ENCODE measurements around the gene GIT1. TPM values are rescaled to one million over a fixed set of nuclear protein-coding genes. Genes with fewer than 3 reads are reported as not detected.

The GIT1 gene
- total RNA-seq, 1 donor from 2014 or later = 46.7 TPM

DNA sequence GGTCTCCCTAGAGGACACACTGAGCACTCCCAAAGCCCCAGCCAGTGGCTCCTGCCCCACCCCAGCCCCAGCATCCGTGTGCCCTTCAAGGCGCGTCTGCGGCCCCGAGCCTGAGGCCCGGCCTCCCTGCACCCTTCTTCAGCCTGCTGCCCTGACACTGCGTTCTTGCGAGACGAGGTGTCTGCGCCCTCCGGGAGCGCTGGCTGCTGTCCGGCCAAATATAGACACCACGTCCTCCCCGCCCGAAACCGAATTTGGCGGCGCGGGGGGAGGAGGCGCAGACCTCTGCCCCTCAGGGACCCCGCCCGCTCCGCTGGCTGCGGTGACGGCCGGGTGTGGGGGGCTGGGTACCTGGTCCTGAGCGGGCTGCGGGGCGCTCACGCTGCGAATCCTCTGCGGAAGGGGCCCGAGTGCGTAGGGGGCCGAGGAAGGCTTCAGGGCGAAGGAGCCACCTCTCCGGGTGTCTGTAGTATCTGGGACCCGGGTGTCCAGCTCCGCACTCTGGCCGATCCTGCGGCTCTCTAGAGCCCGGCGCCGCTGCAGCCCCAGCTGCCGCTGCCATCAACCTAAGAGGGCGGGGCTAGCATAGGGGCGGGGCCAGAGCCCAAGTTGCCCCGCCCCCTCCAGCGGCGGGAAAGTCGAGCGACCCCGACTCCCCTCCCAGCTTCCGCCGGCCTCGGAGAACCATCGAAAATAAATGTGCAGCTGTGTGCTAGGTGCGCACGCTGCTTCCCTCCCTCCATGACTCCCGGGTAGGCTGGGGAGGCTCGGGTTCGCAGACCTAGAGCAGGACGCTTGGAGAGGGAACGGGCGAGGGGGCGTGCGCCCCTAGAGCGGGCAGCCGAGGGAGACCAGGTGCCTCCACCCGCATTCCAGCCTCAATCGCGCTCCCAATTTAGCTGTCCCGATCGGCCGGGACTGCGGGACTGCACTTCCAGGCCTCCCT, 33.2 kb upstream of the GIT1 start, which contains the start of gene CORO6:
Gene CORO6 (minus strand): TSS at position 576 of the 946 bp plus-strand sequence. CDS start 1,491 bp downstream, outside the sequence.
- Mint-ChIP-seq H3K27me3 (ENCODE audit: unreplicated experiment) (peaks cover 16% of the 10 kb centered on the region), H3K9me3 (ENCODE audit: unreplicated experiment) (peaks cover 3% of the 10 kb centered on the region), H3K27ac (ENCODE audit: unreplicated experiment) (no peak within 1 kb of the TSS), H3K4me3 (ENCODE audit: unreplicated experiment) (peak within 1 kb of the TSS; percentile 68), H3K4me1 (ENCODE audit: low read depth, unreplicated experiment) (no peaks in the 10 kb centered on the region), H3K36me3 (ENCODE audit: unreplicated experiment) (no peaks in the 10 kb centered on the region)
- TF ChIP-seq, protein P1, sequence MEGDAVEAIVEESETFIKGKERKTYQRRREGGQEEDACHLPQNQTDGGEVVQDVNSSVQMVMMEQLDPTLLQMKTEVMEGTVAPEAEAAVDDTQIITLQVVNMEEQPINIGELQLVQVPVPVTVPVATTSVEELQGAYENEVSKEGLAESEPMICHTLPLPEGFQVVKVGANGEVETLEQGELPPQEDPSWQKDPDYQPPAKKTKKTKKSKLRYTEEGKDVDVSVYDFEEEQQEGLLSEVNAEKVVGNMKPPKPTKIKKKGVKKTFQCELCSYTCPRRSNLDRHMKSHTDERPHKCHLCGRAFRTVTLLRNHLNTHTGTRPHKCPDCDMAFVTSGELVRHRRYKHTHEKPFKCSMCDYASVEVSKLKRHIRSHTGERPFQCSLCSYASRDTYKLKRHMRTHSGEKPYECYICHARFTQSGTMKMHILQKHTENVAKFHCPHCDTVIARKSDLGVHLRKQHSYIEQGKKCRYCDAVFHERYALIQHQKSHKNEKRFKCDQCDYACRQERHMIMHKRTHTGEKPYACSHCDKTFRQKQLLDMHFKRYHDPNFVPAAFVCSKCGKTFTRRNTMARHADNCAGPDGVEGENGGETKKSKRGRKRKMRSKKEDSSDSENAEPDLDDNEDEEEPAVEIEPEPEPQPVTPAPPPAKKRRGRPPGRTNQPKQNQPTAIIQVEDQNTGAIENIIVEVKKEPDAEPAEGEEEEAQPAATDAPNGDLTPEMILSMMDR (IDR thresholded peaks at IDR 0.05; ENCODE audit: partially characterized antibody, unreplicated experiment) = no peak
- peak; percentile 75 for DNase-seq

DNA sequence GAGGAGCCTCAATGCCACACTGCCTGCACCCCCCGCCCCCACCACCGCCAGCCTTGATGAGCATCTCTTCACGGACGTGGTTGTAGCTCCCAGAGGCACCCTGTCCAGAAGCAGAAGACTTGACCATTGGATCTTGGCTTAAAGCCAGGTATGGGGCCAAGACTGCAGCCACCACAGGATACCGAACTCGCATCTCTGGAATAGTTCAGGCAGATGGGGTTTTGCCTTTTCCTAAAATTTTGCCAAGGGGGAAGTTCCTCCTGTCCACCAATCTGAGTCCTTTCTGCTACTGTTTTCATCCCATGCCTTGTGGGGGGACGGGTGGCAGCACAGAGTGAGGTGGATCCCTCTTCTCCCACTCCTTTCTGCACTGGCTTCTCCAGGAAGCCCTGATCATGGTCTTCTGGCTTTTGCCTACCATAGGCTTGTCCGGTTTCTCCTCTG, 32.3 kb upstream of the GIT1 start:
- H3K27me3 Mint-ChIP-seq (ENCODE audit: unreplicated experiment) = peaks cover 19% of the 10 kb centered on the region
- no peak for DNase-seq
- peak overlapping the region; percentile 46 for H3K4me3 Mint-ChIP-seq (ENCODE audit: unreplicated experiment)
- no peaks in the 10 kb centered on the region for H3K4me1 Mint-ChIP-seq (ENCODE audit: low read depth, unreplicated experiment)
- peaks cover 3% of the 10 kb centered on the region for H3K9me3 Mint-ChIP-seq (ENCODE audit: unreplicated experiment)
- H3K27ac Mint-ChIP-seq (ENCODE audit: unreplicated experiment) = no peak overlapping the region
- TF ChIP-seq, protein P1 (IDR thresholded peaks at IDR 0.05; ENCODE audit: partially characterized antibody, unreplicated experiment) = no peak
- no peaks in the 10 kb centered on the region for H3K36me3 Mint-ChIP-seq (ENCODE audit: unreplicated experiment)

DNA sequence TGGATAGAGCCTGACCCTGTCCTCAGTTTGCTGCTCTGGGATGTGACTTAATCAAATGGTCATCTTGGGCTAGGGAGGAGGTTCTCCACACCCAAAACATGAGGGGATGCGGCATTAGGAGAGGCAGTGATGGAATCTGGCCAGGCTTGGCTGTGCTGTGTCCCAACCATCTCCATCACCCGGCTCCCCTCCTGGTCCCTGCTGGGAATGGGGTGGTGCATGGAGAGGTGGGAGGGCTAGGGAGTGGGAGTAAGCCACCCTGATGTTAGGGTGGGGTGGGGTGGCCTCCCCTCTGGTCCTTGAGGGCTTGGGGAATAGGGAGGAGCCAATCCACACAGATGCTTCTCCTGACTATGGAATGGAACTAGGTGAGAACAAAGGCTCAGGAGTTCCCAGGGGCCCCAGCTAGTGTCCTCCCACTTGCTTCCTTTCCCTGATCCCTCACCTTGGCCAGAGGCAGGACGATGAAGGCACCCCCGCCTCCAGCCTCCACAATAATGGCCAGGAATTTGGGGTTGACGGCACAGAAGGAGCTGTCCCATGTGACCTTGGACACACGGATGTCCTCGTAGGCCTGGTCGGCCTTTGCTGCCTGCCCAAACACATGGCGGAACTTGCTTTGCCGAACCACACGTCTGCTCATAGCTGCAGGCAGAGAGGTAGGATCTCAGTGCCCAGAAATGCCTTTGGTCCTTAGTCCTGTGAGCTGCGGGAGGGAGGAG, 31.5 kb upstream of the GIT1 start:
- H3K4me3 Mint-ChIP-seq (ENCODE audit: unreplicated experiment) = no peak overlapping the region
- peaks cover 5% of the 10 kb centered on the region for H3K9me3 Mint-ChIP-seq (ENCODE audit: unreplicated experiment)
- no peaks in the 10 kb centered on the region for H3K36me3 Mint-ChIP-seq (ENCODE audit: unreplicated experiment)
- peaks cover 20% of the 10 kb centered on the region for H3K27me3 Mint-ChIP-seq (ENCODE audit: unreplicated experiment)
- TF ChIP-seq, protein P1 (IDR thresholded peaks at IDR 0.05; ENCODE audit: partially characterized antibody, unreplicated experiment) = no peak
- no peaks in the 10 kb centered on the region for H3K4me1 Mint-ChIP-seq (ENCODE audit: low read depth, unreplicated experiment)
- no peak for DNase-seq
- no peak overlapping the region for H3K27ac Mint-ChIP-seq (ENCODE audit: unreplicated experiment)

DNA sequence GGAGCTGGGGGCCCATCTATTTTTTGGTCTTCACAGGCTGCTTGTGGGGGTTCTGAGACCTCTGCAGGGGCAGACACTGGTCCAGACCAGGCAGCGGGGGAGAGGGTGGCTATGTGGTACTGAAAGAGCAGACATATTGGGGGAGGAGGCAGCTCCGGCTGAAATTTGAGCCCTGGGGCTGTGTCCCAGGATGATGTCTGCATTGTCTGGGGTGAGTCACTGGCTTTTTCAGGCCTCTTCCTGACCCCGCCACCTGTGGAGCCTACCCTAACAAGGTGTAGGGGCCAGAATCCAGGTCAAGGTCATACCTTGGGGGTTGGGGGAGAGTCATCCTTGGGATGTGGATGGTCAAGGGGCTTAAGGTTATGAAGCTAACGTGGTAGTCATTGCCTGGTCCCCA, 30.8 kb upstream of the GIT1 start:
- H3K9me3 Mint-ChIP-seq (ENCODE audit: unreplicated experiment) = peaks cover 5% of the 10 kb centered on the region
- peaks cover 24% of the 10 kb centered on the region for H3K27me3 Mint-ChIP-seq (ENCODE audit: unreplicated experiment)
- no peaks in the 10 kb centered on the region for H3K36me3 Mint-ChIP-seq (ENCODE audit: unreplicated experiment)
- TF ChIP-seq, protein P1 (IDR thresholded peaks at IDR 0.05; ENCODE audit: partially characterized antibody, unreplicated experiment) = no peak
- peaks cover 2% of the 10 kb centered on the region for H3K4me1 Mint-ChIP-seq (ENCODE audit: low read depth, unreplicated experiment)
- H3K27ac Mint-ChIP-seq (ENCODE audit: unreplicated experiment) = no peak overlapping the region
- DNase-seq = no peak
- H3K4me3 Mint-ChIP-seq (ENCODE audit: unreplicated experiment) = no peak overlapping the region
